CD8-positive, alpha-beta memory T cell (primary cell): ENCODE measurements around the gene PRKG1. TPM values are rescaled to one million over a fixed set of nuclear protein-coding genes. Genes with fewer than 3 reads are reported as not detected.
"Not testable (repeated sequence)": the region's sequence is repeated elsewhere in the genome, so short reads cannot be mapped to it uniquely, and the experiment has no call there.

Experiments used
- CTCF ChIA-PET: fragments of 350-600 bp; sonication (Branson Sonifier 250); formaldehyde crosslinking; loops from one replicate; lab custom pipeline; 2021; ENCODE audit warnings: antibody characterized with exemption; lab: Charles Lee
- POLR2A ChIA-PET: fragments of 350-600 bp; sonication (Branson Sonifier 250); formaldehyde crosslinking; loops from one replicate; lab custom pipeline; 2021; ENCODE audit warnings: antibody characterized with exemption; lab: Charles Lee
- DNase-seq, 5 donors: peaks; one replicate each; pipeline versions ENCODE4 v3.0.0 to v3.0.0-alpha.2; 2020 to 2022; ENCODE audit warnings: mixed read lengths in 1 of 5
- H3K27ac ChIP-seq: one replicate; pipeline ENCODE4 v1.7.0; 2013; ENCODE audit warnings: low read depth, mild to moderate bottlenecking, low read length, moderate library complexity
- H3K27me3 ChIP-seq: 2 replicates; pipeline ENCODE4 v1.7.0; 2013; ENCODE audit warnings: low read length, mild to moderate bottlenecking; ENCODE audit not compliant: insufficient read depth, poor library complexity, severe bottlenecking
- H3K36me3 ChIP-seq: 2 replicates; pipeline ENCODE4 v1.7.0; 2013; ENCODE audit warnings: mild to moderate bottlenecking, low read length, moderate library complexity; ENCODE audit not compliant: insufficient read depth
- H3K4me1 ChIP-seq: 2 replicates; pipeline ENCODE4 v1.7.0; 2013; ENCODE audit warnings: mild to moderate bottlenecking, low read length, moderate library complexity; ENCODE audit not compliant: insufficient read depth
- H3K4me3 ChIP-seq: 2 replicates; pipeline ENCODE4 v1.7.0; 2013; ENCODE audit warnings: mild to moderate bottlenecking, low read length
- H3K9me3 ChIP-seq: 2 replicates; pipeline ENCODE4 v1.7.0; 2013; ENCODE audit warnings: mild to moderate bottlenecking, low read length
- H3K27ac Mint-ChIP-seq, 8 donors: one replicate each; pipeline ENCODE4 v1.8.0; 2020 to 2021; ENCODE audit warnings: mixed read lengths in 8 of 8, mild to moderate bottlenecking in 6 of 8, inconsistent platforms in 3 of 8, moderate library complexity in 3 of 8
- H3K27me3 Mint-ChIP-seq, 2 donors: one replicate each; pipeline ENCODE4 v1.8.0; 2020 to 2021; ENCODE audit warnings: mixed read lengths in 2 of 2, mild to moderate bottlenecking in 1 of 2, moderate library complexity in 1 of 2
- H3K36me3 Mint-ChIP-seq, 3 donors: one replicate each; pipeline ENCODE4 v1.8.0; 2020 to 2021; ENCODE audit warnings: mixed read lengths in 3 of 3, inconsistent platforms in 1 of 3, mild to moderate bottlenecking in 1 of 3
- H3K4me1 Mint-ChIP-seq, 3 donors: one replicate each; pipeline ENCODE4 v1.8.0; 2020 to 2021; ENCODE audit warnings: mixed read lengths in 3 of 3, inconsistent platforms in 1 of 3, mild to moderate bottlenecking in 1 of 3
- H3K4me3 Mint-ChIP-seq, 7 donors: one replicate each; pipeline ENCODE4 v1.8.0; 2020 to 2021; ENCODE audit warnings: mixed read lengths in 7 of 7, mild to moderate bottlenecking in 6 of 7, moderate library complexity in 4 of 7, inconsistent platforms in 2 of 7
- H3K9me3 Mint-ChIP-seq, 5 donors: one replicate each; pipeline ENCODE4 v1.8.0; 2020 to 2022; ENCODE audit warnings: mixed read lengths in 5 of 5, mild to moderate bottlenecking in 3 of 5, moderate library complexity in 2 of 5, inconsistent platforms in 1 of 5
- polyA plus RNA-seq: library from polyadenylated mRNA; unstranded; fragments of 300-500 nt; fragmentation: Illumina TruSeq; gene quantifications from one replicate; pipeline ENCODE4 v1.2.3, GENCODE V29; 2021
- total RNA-seq, 2 experiments: library from RNA; stranded (reverse); gene quantifications; one replicate each; pipeline ENCODE4 v1.2.3, GENCODE V29; 2021

PRKG1 gene
- total and polyA plus RNA-seq, 3 experiments from 2014 or later: not detected

DNA sequence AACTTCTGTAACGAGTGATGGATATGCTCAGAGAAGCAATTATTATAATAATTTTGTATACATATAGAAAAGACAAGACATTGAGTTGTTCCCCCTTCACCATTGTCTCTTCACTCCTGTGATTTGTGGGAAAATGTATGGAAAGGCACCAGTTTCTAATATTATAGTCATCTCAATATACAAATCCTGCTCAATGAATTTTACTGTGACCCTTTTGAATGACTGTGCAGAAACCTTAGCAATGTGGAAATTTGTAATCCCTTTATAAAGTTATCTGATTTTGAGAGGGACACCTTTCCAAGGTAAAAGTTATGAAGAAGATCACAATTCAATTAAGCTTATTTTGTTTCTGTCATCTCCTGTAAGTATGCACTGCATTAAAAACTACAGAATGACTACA lies 1165.5 kb downstream of the PRKG1 start:
- no peak overlapping the region for H3K27ac ChIP-seq
- H3K27me3 ChIP-seq: no peaks in the 10 kb centered on the region
- CTCF ChIA-PET: no interaction called here
- Mint-ChIP-seq H3K27me3 (no peaks in the 10 kb centered on the region), H3K9me3 (peaks cover 0 to 3% (median 1%) of the 10 kb centered on the region in 5 donors), H3K4me1 (no peaks in the 10 kb centered on the region), H3K27ac (no peak overlapping the region), H3K36me3 (no peaks in the 10 kb centered on the region), H3K4me3 (no peak overlapping the region)
- H3K4me3 ChIP-seq: no peak overlapping the region
- POLR2A ChIA-PET: no interaction called here
- no peak for DNase-seq
- no peaks in the 10 kb centered on the region for H3K9me3 ChIP-seq
- H3K36me3 ChIP-seq: no peaks in the 10 kb centered on the region
- H3K4me1 ChIP-seq: no peaks in the 10 kb centered on the region

DNA sequence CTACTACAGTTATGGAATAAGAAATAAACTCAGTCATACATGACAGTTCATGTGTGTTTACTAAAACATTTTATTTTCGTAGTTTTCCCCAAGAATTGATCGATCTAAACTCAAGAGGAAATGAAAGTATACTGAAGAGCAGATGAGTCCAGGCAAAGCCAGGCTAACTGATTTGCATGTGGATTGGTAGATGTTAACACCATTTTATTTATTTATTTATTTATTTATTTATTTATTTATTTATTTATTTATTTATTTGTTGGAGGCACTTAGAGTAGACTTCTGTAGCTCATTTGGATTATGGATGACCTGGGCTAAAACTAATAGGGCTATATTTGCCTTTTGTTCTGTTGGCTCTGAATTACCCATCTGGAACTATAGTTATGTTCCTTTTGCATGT lies 1171.3 kb downstream of the PRKG1 start:
- no peaks in the 10 kb centered on the region for H3K4me1 ChIP-seq
- DNase-seq: no peak
- ChIA-PET POLR2A (no interaction called here), CTCF (no interaction called here)
- peaks cover 0 to 3% (median 2%) of the 10 kb centered on the region in 5 donors for H3K9me3 Mint-ChIP-seq
- H3K4me3 Mint-ChIP-seq: no peak overlapping the region
- no peak overlapping the region for H3K27ac ChIP-seq
- no peak overlapping the region for H3K4me3 ChIP-seq
- H3K27ac Mint-ChIP-seq: no peak overlapping the region
- H3K9me3 ChIP-seq: no peaks in the 10 kb centered on the region
- H3K4me1 Mint-ChIP-seq: no peaks in the 10 kb centered on the region
- H3K27me3 Mint-ChIP-seq: no peaks in the 10 kb centered on the region
- H3K36me3 ChIP-seq: no peaks in the 10 kb centered on the region
- H3K27me3 ChIP-seq: no peaks in the 10 kb centered on the region
- H3K36me3 Mint-ChIP-seq: no peaks in the 10 kb centered on the region

DNA sequence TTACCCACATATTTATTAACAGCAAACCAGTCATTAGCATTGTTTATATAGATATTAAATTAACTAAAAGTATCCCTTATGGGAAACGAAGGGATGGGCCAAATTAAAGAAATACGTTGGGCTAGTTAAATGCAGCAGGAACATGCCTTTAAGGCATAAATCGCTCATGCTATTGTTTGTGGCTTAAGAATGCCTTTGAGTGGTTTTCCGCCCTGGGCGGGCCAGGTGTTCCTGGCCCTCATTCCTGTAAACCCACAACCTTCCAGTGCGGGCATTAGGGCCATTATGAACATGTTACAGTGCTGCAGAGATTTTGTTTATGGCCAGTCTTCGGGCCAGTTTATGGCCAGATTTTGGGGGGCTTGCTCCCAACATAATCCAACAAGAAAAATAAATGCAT lies 1173.6 kb downstream of the PRKG1 start:
- H3K4me3 Mint-ChIP-seq, H3K27ac Mint-ChIP-seq, H3K9me3 ChIP-seq, H3K27me3 Mint-ChIP-seq, H3K27ac ChIP-seq, H3K27me3 ChIP-seq, H3K4me1 ChIP-seq, H3K36me3 Mint-ChIP-seq, POLR2A ChIA-PET, H3K4me3 ChIP-seq, DNase-seq, CTCF ChIA-PET, H3K9me3 Mint-ChIP-seq, H3K36me3 ChIP-seq, H3K4me1 Mint-ChIP-seq: not testable (repeated sequence)

DNA sequence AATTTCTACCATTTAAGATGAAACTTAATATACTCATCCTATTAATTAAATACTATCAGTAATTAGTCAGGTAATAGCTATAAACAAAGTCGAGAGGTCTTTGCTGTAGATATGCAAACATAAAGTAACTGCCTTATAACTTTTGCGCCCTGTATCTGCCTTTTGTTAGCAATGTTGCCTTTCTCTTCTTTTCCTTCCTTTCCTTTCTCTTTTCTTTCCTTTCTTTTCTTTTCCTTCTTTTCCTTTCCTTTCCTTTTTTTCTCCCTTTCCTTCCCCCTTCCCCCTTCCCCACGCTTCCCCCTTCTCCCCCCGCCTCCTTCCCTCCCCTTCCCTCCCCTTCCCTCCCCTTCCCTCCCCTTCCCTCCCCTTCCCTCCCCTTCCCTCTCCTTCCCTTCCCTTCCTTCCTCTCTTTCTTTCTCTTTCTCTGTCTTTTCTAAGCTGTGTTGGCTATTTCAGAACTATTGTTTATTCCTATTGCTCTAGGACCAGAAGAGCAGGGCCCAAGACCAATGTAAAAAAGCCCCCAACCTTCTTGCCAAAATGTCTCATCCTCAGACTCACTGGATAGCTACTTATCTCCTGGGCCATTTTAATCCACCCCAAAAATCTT lies 1174.5 kb downstream of the PRKG1 start:
- Histone ChIP-seq H3K27ac (no peak overlapping the region), H3K27me3 (no peaks in the 10 kb centered on the region), H3K4me3 (no peak overlapping the region), H3K36me3 (no peaks in the 10 kb centered on the region), H3K4me1 (no peaks in the 10 kb centered on the region), H3K9me3 (no peaks in the 10 kb centered on the region)
- no peaks in the 10 kb centered on the region for H3K36me3 Mint-ChIP-seq
- no peak for DNase-seq
- ChIA-PET CTCF (no interaction called here), POLR2A (no interaction called here)
- H3K27ac Mint-ChIP-seq: no peak overlapping the region
- H3K27me3 Mint-ChIP-seq: peaks cover 0 to 2% of the 10 kb centered on the region in 2 donors
- H3K4me1 Mint-ChIP-seq: no peaks in the 10 kb centered on the region
- H3K4me3 Mint-ChIP-seq: no peak overlapping the region
- H3K9me3 Mint-ChIP-seq: peaks cover 0 to 4% (median 0%) of the 10 kb centered on the region in 5 donors

DNA sequence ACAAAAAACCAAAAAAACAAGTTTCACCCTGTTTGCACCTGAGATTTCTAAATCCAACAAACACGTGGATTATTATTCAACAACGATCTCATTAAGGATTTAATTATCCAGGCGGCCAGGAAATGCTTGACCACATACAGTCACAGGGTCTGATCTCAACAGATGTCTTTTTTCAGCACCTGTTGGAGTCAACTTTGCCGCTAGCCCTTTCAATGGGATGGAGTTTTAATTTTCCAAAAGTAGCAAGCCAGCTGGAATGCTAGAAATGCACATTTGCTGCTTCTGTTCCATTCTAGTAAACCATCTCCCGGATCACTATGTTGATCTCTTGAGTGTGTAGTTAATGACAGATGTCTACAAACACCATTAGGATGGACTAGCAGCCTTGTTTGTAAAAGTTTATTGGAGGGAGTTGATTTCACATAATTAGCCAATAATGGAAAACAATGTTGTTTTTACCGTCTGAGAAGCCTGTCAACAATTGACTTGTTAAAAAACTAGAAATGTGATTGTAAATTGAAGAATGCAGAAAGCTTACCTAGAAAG lies 1175.6 kb downstream of the PRKG1 start:
- H3K27ac ChIP-seq: no peak overlapping the region
- no peak overlapping the region for H3K4me3 ChIP-seq
- POLR2A ChIA-PET: no interaction called here
- no peaks in the 10 kb centered on the region for H3K36me3 Mint-ChIP-seq
- H3K36me3 ChIP-seq: no peaks in the 10 kb centered on the region
- no peak for DNase-seq
- H3K27me3 Mint-ChIP-seq: peaks cover 0 to 2% of the 10 kb centered on the region in 2 donors
- H3K9me3 Mint-ChIP-seq: peaks cover 0 to 4% (median 0%) of the 10 kb centered on the region in 5 donors
- no peak overlapping the region for H3K27ac Mint-ChIP-seq
- H3K27me3 ChIP-seq: no peaks in the 10 kb centered on the region
- no peaks in the 10 kb centered on the region for H3K9me3 ChIP-seq
- H3K4me1 ChIP-seq: no peaks in the 10 kb centered on the region
- no peak overlapping the region for H3K4me3 Mint-ChIP-seq
- no peaks in the 10 kb centered on the region for H3K4me1 Mint-ChIP-seq
- CTCF ChIA-PET: no interaction called here

DNA sequence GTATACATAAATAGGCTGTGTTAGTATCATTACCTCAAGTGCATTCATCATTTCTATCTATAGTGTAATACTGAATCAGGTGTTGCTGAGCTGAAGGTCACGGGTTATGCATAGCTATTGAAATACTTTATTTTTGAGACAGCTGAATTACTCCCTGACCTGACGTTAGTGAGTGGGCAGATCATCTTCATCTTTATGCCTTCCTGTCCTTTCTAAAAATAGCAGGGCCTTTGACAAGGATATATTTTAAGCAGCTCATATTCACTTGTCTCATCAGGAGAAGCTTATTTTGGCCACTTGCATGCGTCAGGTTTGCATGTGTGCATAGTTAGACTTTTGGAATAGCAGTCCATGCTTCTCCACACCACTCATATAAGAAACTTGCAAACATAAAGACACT lies 1176.2 kb downstream of the PRKG1 start:
- ChIA-PET CTCF (no interaction called here), POLR2A (no interaction called here)
- Histone ChIP-seq H3K36me3 (no peaks in the 10 kb centered on the region), H3K27ac (no peak overlapping the region), H3K4me3 (no peak overlapping the region), H3K27me3 (no peaks in the 10 kb centered on the region), H3K9me3 (no peaks in the 10 kb centered on the region), H3K4me1 (no peaks in the 10 kb centered on the region)
- no peaks in the 10 kb centered on the region for H3K4me1 Mint-ChIP-seq
- peaks cover 0 to 2% of the 10 kb centered on the region in 2 donors for H3K27me3 Mint-ChIP-seq
- DNase-seq: no peak
- H3K4me3 Mint-ChIP-seq: no peak overlapping the region
- no peaks in the 10 kb centered on the region for H3K36me3 Mint-ChIP-seq
- peaks cover 0 to 4% (median 0%) of the 10 kb centered on the region in 5 donors for H3K9me3 Mint-ChIP-seq
- no peak overlapping the region for H3K27ac Mint-ChIP-seq

DNA sequence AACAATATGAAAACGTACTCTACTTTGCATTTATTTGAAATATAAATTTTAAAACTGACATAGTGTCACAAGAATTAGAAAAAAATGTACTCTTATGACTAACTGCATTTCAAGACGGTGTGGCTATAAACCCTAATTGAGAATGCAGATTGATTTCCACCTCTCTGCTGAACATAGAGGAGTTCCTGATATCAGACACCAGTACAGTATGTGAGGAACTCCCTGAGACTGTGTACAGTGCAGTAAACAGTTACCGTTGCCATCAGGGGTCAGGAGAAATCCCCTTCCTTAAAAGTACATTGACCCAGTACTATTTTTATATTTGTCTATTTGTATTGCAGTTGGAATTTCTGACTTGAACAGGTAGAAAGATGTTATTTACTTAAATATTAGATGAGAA lies 1178.0 kb downstream of the PRKG1 start:
- Histone ChIP-seq H3K27ac (no peak overlapping the region), H3K4me3 (no peak overlapping the region), H3K9me3 (no peaks in the 10 kb centered on the region), H3K36me3 (no peaks in the 10 kb centered on the region), H3K4me1 (no peaks in the 10 kb centered on the region), H3K27me3 (no peaks in the 10 kb centered on the region)
- peaks cover 0 to 4% (median 0%) of the 10 kb centered on the region in 5 donors for H3K9me3 Mint-ChIP-seq
- H3K27ac Mint-ChIP-seq: no peak overlapping the region
- H3K4me1 Mint-ChIP-seq: no peaks in the 10 kb centered on the region
- POLR2A ChIA-PET: no interaction called here
- no peaks in the 10 kb centered on the region for H3K36me3 Mint-ChIP-seq
- H3K4me3 Mint-ChIP-seq: no peak overlapping the region
- peaks cover 0 to 2% of the 10 kb centered on the region in 2 donors for H3K27me3 Mint-ChIP-seq
- CTCF ChIA-PET: no interaction called here
- no peak for DNase-seq

DNA sequence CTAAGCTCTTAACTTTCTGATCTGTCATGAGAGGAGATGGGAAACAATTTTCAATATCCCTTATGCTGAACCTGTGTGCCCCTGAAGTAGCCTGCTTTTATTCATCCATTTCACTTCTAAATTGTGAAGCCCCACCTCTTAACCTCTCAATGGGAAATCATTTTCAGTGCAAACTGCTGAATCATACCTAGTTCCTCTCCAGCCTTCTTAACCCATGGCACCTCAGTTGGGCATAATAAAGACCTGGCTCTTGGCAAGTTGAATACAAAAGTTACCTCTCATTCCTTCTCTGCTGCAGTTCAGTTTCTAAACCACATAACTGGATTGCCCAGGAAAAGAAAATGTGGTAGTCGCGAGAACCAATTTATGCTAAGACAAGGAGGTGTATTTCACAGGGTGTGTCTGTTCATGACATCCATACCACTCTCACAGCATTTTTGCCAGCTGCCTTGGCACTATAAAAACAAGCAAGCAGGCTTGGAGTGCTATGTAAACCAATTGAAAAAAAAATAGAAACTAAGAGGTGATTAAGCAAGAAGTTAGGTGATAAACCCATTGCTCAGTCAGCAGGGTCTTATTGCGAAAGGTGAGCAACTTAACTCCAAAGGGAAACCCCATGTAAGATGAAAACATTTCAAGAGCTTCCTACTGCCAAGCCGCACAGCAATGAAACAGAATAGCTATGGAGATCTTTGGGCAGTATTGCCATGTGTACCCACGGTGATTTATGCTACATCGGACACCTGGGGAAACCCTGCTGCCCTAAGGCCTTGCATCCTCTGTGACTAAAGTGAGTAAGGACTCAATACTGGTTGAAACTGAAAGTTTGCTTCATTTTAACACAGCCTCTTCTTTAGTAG lies 1182.8 kb downstream of the PRKG1 start:
- ChIA-PET POLR2A (no interaction called here), CTCF (no interaction called here)
- no peaks in the 10 kb centered on the region for H3K36me3 Mint-ChIP-seq
- no peaks in the 10 kb centered on the region for H3K4me1 ChIP-seq
- H3K4me1 Mint-ChIP-seq: no peaks in the 10 kb centered on the region
- no peak overlapping the region for H3K27ac Mint-ChIP-seq
- DNase-seq: no peak
- H3K9me3 ChIP-seq: no peaks in the 10 kb centered on the region
- peaks cover 0 to 1% (median 0%) of the 10 kb centered on the region in 5 donors for H3K9me3 Mint-ChIP-seq
- H3K27me3 ChIP-seq: no peaks in the 10 kb centered on the region
- H3K36me3 ChIP-seq: no peaks in the 10 kb centered on the region
- no peak overlapping the region for H3K4me3 Mint-ChIP-seq
- no peak overlapping the region for H3K27ac ChIP-seq
- peaks cover 0 to 2% of the 10 kb centered on the region in 2 donors for H3K27me3 Mint-ChIP-seq
- no peak overlapping the region for H3K4me3 ChIP-seq
